ENCODE measurements around the gene CAPN8.

DNA sequence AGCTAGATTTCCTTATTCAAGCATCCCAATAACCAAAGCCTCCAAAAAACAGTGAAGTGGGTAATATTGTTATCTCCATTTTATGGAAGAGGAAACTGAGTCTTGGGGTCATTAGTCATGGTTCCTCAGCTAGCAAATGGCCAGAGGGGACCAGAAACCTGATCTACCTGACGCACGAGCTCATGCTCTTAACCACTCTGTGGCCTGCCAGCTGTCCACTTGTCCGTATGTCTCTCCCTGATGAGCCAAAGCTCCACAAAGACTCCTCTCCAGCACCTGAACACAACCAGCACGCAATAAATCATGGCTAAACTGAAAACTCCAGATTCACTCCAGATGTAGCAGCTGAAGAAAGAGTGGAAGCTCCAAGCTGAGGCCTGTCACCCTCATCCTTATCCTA lies 5.8 kb downstream of the CAPN8 start:
- no peak for TF ChIP-seq POLR2AphosphoS5 (IDR thresholded peaks at IDR 0.05)
- TF ChIP-seq, protein P1, sequence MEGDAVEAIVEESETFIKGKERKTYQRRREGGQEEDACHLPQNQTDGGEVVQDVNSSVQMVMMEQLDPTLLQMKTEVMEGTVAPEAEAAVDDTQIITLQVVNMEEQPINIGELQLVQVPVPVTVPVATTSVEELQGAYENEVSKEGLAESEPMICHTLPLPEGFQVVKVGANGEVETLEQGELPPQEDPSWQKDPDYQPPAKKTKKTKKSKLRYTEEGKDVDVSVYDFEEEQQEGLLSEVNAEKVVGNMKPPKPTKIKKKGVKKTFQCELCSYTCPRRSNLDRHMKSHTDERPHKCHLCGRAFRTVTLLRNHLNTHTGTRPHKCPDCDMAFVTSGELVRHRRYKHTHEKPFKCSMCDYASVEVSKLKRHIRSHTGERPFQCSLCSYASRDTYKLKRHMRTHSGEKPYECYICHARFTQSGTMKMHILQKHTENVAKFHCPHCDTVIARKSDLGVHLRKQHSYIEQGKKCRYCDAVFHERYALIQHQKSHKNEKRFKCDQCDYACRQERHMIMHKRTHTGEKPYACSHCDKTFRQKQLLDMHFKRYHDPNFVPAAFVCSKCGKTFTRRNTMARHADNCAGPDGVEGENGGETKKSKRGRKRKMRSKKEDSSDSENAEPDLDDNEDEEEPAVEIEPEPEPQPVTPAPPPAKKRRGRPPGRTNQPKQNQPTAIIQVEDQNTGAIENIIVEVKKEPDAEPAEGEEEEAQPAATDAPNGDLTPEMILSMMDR (IDR thresholded peaks at IDR 0.05) = no peak
